Hypothalamus (tissue), 51 donors: ENCODE results near the gene HTT.
A peak's percentile ranks its signal among the peaks of the same experiment; 100 is the strongest.

Source experiments
- DNase-seq, 51 donors: peaks; one replicate each; lab custom pipeline; 2025; lab: John Stamatoyannopoulos, UW

Gene HTT

DNA sequence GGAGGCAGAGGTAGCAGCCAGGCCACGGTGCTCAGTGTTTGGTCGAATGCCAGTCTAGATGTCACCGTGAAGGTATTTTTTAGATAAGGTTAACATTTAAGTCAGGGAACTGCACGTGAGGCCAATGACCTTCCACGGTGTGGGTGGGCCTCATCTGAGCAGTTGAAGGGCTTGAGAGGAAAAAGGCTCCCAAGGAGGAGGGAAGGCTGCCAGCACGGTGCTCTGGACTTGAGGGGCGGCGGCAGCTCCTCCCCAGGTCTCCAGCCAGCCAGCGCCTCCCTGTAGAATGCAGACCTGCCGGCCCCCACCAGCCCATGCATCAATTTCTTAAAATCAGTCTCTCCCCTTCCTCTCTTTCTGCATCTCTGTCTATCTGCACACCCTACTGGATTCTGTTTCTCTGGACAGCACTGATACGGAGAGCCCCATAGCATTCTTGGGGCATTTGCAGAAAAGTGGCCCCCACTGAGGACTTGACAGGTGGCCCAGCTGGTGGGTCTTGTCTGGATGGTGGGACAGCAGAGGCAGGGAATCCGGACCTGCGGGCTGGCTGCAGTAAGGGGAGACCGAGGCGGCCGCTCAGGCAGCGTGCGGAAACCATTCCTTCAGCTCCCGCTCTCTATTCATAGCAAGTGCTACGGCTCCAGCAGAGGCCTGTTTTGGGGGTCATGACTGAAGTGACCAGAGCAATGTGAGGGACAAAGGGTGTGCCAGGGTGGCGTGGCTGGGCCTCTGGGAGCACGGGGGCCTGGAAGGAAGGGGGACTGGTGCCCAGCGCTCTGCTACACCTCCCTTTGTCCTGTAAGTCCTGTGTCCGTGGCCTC, 210.5 kb downstream of the HTT start:
- DNase-seq, result no peak

DNA sequence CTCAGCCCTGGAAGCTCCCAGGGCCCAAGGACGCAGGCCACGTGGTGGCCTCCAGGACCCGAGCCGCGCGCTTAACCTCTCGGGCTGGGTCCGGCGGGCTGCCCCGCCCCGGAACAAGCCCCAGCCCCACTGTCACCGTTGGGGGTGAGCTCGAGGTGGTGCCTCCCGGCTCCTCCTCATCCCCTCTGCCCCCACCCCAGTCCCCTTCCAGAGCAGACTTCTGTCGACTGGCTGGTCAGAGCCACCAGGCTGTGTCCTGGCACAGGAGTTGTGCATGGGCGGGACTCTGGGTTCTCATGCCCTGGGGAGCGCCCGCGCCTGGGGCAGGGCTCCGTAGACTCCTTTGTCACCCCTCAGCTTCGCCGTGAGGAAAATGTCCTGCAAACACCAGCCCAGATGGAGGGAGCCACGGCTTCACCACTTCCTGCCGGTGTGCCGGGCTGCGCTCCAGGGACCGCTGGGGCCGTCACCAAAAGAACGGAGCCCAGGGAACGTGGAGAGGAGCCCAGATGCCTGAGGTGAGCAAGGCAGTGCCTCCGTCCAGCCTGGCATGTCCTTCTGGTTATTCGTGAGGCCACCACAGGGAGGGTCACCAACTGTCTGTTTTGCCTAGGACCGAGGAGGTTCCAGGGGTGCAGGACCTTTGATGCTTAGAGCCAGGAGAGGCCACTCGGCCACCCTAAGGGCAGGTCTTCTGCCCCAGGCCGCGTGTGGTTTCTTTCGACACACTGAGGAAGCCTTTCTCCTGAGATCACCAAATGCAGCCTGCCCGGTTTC, 211.3 kb downstream of the HTT start:
- DNase-seq, result peak in 2 of 51 donors; percentile 25 to 27

DNA sequence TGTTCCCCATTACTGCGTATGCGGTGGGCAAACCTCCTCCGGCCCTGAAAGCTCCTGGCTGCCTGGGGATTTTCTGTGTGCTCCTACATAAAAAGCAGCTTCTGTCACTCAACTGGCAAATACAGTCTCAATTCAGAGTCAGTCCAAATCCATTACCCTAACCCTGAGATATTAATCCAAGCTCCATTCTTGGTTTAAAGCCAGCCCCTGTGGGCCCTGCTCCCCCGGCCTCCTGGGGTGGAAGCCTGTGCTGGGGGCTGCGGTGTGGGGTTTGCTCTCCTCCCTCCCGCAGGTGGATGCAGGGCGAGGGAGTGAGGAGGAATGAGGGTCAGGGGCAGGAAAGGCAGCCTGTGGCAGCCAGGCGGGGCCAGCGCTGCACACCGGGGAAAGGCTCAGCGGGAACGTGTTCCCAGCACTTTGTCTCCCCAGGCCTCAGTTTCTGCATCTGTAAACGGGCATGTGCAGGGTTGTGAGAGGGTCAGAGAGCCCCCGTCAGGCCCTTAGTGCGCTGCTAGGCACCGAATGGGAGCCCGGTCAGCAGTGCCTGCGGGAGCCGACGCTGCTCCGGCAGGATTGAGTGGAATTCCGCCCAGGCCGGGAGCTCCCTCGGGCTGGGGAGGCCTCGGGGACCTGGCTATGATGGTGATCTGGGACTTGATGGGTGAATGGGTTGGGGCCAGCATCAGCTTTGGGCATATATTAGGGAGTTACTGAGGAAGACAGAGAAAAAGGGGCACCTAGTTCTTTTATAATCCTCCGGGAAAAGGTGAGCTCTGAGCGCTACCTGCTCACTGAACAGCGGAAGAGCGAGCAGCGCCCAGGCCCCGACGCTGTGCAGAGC, 212.1 kb downstream of the HTT start:
- DNase-seq, result no peak

DNA sequence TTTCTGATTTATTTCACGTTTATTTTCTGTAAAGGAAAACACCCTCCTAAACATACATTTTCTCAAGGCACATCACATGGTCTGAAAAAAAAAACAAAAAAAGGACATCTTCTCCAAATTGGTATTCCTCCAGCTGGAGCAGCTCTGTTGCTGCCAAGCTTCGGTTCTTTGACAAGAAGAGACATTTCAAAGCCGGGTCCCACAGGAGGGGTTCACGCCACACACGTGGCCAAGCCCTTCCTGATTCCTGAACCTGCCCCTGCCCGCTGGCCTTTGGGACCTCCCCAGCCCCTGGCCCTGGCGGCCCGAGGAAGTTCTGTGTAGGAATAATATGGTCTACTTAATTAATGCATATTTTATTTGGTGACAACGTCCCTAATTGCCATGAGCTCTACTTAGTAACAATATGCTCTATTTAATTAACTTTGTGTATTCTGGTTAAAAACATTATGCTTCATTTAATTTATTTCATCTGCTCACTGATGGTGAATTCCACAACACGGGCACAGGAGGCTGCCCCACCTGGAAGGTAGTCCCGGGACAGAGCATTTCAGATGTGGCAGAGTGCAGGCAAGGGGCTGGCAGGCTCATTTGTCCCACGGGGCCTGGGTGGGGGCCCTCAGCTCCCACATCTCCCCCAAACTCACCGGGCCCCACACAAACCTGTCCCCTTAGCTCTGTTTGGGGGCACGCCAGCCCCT, 212.9 kb downstream of the HTT start:
- no peak for DNase-seq

DNA sequence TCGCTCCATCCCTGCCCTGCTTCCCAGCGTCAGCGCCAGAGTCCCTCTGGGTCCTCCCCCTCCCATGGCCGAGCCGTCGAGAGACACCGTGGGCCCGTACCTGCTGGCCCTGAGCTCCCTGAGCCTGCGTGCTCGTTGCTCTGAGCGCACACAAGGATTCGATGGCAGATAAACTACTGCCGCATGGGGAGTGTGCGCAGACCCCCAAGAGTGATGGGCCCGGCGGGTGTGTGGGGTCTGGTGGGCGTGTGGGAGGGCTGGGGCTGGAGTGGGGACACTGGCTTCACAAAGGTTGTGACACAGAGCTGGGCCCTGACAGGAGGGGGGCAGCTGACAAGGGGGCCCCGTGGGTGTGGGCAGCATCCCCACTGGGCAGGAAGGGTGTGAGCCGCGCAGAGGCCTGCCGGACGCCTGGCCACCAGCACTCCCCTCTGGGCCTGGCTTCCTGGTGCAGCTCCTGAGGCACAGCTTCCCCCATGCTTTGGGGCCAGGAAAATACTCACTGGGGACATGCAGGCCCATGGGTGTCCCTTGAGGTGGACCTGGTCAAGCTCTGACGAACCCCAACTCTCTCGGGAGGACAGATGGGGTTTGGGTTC, 213.6 kb downstream of the HTT start:
- no peak for DNase-seq

DNA sequence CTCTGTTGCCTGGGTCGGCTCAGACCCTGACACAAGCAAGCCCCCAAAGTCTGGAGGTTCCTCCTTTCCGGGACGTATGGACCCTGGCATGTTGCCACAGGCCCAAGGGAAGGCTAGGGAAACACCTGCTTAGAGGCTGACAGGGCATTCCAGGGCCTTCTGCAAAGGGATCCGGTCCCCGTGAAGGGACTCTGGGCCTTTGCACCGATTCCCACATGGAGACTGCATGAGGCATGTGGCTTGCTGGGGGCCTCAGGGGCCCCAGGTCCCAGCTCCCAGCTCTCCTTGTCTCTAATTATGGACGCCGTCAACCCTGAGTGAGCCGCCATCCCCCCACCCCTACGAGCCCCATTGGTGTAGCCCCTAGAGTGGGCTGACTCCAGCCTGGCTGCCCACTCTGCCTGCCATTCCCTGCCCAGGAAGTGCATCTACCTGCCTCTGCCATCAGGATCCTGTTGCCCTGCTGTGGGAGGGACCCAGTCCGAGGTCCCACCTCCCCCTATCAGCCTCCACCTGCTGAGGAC, 214.2 kb downstream of the HTT start:
- DNase-seq, result no peak

DNA sequence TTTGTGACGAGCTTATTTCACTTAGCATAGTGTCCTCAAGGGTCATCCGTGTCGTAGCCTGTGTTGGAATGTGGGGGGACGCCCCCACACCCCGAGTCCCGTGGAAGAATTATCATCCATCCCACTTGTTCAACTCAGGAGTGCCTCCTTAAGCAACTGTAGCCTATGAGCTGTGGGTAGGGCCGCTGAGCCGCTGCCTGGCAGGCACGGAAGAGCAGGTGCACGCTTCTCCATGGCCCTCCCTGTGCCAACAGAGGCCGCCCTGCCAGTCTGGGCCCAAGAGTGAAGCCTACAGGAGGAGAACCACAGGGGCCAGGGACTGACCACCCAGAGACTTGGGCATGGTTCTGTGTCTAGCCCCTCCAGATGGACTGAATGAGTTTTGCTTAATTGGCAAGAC, 216.0 kb downstream of the HTT start:
- DNase-seq, result no peak

DNA sequence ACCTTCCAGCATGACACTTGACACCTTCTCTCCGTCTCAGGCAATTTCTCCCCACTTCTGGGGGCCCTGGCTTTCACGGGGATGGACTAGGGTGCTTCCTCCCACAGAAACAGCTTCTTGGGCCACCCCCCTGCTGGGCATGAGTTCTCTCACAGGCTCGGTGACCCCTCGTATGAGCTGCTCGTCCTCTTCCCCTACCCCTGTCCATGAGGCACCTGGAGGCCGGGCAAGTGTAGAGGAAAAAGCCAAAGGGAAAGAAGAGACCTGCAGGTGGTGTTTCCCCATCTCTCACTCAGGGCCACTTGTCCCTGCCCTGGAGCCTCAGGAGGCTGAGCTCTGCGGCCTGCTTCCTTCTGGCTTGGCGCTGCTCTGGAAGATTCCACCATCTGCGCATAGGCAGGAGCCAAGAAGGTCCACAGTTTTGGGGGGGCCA, 216.4 kb downstream of the HTT start:
- DNase-seq, result no peak

DNA sequence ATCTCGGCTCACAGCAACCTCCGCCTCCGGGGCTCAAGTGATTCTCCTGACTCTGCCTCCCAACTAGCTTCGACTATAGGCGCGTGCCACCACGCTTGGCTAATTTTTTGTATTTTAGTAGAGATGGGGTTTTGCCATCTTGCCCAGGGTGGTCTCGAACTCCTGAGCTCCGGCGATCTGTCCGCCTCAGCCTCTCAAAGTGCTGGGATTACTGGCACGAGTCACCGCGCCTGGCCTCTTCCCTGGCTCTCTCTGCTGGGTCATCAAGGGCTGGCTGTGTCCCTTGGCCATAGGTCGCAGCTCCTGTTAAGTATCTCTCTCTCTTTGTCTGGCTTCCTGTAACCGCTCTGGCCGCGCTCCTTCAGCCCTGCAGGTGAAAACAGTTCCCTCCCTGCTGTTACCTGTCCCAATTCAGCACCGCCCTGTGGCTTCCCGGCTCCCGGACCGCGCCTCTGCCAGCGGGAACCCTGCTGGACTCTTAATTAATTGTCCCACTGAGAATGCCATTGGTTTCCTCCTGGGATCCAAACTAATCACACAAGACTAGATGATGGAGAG, 217.0 kb downstream of the HTT start:
- DNase-seq, result peak in 1 of 51 donors; percentile 71

DNA sequence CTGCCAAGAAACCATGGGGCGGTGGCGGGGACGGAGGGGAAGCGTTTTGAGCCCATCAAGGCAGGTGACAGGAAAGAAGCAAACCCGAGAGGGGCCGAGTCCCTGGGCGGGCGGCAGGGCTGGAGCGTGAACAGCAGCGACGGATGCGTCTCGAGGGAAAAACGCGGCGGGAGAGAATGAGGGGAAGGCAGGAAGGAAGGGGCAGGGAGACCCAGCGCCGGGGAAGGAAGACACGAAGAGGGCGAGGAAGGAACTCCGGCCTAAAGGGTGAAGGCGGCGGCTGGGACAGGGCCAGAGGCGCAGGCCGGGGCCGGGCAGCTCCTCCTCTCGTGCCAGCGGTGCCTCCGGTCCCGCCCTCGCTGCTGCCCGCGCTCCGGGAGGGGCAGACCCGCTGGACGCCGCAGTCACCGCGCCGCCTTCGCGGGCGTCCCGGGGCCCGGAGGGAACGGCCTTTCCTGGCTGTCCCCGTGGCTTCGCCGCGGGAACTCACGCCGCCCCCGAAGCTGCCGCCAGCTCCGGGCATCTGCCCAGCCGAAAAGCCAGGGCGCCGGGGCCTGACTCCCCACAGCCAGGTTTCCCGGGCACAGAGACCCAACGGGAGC, 217.6 kb downstream of the HTT start:
- peak in 19 of 51 donors; percentile 35 to 84 (median 69) for DNase-seq

DNA sequence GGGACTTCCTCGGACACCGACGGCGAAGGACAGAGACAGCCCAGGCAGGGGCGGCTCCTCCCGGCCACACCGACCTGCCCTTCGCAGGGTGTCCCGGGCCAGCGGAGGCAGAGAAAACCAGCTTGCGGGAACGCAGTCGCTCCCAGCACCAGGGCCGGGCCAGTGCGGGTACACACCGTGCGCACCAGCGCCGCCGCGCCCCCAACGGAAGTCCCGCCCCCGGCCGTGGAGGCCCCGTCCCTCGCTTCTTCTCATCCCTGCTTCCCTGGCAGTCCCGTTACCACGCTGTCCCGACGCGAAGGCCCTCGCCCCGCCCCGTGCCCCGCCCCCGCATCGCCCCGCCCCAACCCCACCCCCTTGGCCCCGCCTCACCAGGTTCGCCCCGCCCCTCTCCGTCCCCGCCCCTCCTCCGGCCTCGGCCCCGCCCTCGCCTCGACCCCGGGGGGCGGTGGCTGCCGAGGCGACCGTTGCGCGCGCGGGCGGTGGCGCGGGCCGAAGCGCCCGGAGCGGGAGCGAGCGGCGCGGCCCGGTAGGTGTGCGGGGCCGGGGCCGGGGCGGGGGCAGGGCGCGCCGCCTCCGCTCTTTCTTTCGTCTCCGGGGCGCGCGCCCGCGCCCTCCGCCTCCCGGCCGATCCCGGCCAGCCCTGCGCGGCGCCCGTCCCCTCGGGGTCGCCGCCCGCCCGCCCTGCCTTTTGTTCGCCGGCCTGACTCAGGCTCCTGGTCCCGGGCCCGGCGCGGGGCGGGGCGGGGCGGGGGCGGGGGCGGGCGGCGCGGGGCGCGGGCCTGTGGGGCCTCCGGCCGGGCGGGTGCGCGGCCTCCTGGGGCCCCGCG, 218.3 kb downstream of the HTT start, which contains the start of gene RGS12:
TSS of gene RGS12 (plus strand) at position 451 of the 830 bp plus-strand sequence. CDS start 23,150 bp downstream, outside the sequence.
- DNase-seq, result peak; percentile 62 to 97 (median 93)
